Stimulated activated CD4-positive, alpha-beta T cell treated with anti-CD3 and anti-CD28 coated beads, TNF-alpha, amount 100 ng/mL, for 1 hour (primary cell): ENCODE data around the gene SESN3.
"Not testable (repeated sequence)": the region's sequence is repeated elsewhere in the genome, so short reads cannot be mapped to it uniquely, and the experiment has no call there.

ENCODE experiments used
- DNase-seq, 3 donors: peaks; one replicate each; pipeline ENCODE4 v3.0.0-alpha.2; 2020; ENCODE audit warnings: low read depth in 3 of 3, low spot score in 1 of 3

The SESN3 gene

DNA sequence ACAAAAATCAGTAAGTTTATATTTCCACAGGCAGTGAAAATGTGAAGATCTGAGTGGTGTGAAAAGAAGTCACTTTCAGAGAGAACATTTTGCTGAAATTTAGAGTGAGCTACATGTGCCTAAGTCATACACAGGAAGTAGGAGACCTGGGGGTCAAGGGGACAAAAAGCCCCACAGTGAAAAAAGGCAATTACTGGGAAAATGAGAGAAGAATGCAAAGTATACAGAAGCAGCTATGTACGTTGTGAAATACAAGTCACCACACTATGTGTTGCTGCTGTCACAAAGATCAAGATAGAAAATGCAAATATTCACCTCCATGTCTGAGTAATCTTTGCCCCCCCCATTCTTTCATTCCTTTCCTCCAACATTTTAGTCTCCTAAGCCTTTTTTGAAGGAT is 21.6 kb upstream of the SESN3 start:
- no peak for DNase-seq

DNA sequence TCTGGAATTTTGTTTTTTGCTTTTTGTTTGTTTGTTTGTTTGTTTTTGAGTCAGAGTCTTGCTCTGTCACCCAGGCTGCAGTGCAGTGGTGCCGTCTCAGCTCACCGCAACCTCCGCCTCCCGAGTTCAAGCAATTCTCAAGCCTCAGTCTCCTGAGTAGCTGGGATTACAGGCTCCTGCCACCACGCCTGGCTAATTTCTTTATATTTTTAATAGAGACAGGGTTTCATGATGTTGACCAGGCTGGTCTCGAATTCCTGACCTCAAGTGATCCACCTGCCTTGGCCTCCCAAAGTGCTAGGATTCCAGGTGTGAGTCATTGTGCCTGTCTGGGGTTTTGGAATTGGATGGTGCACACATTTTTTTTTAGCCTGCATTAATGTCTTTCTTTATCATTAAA is 20.9 kb upstream of the SESN3 start:
- DNase-seq: not testable (repeated sequence)

DNA sequence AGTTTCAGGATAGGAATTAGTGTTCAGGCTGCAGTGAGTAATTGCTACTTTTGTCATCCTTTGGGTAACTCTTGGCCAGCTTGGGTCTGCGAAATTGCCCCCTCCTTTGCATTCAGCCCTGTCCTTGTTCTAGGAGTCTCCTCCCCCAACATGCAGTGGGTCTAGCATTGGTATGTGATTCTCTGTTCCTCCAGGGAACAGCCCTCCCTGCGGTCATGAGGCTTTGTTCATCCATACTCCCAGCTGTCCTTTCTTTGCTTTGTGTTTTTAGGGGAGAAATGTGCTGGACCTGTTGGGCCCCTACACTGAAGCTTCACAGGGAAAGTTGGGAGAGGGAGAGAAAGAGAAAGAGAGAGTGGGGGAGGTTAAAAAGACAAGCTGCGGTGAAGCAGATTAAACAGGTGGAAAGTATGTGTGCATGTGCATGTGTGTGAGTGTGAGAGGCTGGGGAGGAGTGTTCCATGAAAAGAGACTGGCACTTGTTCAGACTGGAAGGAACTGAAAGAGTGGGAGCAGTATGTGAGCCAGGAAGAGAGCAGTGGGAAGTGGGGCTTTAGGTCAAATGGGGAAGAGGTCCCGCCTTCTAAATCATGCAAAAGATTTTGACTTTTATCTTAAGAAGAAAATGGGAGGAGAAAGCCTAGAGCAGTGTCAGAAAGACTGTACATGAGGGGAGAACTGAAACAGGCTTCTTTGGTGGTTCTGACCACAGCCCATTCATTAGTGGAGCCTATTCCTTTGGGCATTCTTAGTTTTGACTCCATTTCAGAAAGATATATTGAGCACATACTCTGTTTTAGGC is 17.9 kb upstream of the SESN3 start:
- DNase-seq: no peak

DNA sequence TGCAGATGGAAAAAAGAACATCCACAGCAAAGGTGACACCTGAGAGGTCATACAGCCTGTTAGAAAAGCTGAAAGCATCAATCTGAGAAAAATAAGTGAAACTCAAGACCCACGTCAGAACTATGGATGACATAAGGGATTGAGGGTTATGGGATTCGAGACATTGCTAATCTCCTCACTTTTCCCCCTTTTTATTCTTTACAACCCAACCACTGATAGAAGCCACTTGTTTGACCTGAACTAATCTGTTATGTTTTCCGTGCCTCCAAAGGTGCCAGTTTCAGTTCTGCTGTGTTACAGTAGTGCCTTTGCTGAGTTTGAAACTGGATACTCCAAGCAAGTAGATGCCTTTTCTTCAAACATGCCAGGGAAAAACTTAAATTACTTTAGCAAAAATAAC is 16.9 kb upstream of the SESN3 start:
- DNase-seq: no peak

DNA sequence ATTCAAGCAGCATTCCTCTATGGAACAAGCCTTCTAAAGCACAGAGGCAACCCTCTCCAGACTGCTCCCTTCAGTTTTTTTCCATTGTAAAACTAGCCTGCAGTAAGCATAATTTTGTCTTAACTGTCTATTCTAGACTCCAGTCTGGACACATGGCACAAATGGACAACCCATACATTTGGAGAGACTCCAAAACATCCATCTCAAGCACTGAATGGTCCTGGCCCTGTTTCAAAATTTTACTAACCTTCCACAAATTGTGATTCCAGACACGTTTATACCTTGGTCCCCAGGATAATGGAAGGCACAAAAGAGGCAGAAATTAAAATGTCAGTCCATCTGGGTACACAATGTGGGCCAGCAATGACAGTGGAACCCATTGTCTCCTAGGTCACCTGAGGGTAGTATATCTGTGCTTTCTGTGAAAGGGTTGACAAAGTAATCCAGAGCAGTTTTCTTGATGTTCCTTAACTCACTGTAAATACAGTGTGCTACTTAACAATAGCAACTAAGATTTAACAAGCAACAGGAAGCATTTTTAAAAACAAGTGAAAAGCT is 16.2 kb upstream of the SESN3 start:
- no peak for DNase-seq

DNA sequence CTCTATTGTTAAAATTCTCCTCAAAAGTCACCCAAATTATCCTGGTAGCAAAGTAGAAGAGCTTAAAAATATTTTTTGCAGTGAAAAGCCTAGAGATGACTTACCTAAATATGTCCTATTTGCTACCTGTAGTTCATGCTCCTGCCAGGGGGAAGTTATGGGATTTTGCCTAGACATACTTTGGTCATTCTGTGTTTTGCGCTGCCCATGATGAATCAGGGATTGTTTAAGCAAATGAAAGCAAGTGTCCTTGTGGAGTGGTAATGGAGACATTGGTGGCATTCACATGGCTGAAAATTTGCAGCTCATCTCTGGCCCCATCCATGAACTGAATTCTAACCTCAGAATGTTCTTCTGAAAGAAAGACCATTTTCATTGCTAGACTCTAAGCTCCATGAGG is 14.6 kb upstream of the SESN3 start:
- no peak for DNase-seq

DNA sequence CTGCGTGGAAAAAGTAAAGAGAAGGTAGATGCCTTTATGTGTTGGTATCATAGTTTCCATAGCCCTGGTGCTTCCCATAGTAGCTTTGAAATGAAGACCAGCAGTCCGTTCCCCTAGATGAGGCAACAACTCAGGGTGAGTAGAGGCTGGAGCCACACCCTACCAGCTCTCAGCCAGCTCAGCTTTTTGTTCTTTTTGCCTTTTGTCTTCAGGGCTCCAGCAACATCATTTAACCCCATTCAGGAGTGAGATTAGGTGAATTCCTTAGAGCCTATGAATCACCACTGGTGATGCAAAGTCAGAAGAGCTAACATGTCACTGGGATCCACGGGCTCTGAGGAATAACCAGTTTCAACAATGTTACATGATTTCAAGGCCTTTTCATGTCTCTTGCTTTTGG is 14.0 kb upstream of the SESN3 start:
- DNase-seq: no peak

DNA sequence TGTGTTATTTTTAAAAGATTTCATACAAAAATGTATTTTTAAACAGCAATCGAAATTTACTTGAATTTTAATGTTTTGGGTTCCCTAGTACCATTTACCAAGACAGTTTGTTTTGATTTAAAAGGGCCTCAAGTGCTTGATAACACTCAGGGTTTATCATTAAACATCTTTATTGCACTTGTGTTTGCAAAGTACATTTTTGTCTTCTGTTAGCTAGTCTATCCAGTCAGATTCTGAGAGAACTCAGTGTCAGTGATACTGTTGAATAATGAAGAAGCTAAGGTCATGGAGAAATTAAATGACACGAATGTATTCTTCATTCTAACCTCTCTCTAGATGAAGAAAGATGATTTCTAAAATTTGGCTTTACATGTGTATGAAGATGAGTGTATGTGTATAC is 12.7 kb upstream of the SESN3 start:
- no peak for DNase-seq

DNA sequence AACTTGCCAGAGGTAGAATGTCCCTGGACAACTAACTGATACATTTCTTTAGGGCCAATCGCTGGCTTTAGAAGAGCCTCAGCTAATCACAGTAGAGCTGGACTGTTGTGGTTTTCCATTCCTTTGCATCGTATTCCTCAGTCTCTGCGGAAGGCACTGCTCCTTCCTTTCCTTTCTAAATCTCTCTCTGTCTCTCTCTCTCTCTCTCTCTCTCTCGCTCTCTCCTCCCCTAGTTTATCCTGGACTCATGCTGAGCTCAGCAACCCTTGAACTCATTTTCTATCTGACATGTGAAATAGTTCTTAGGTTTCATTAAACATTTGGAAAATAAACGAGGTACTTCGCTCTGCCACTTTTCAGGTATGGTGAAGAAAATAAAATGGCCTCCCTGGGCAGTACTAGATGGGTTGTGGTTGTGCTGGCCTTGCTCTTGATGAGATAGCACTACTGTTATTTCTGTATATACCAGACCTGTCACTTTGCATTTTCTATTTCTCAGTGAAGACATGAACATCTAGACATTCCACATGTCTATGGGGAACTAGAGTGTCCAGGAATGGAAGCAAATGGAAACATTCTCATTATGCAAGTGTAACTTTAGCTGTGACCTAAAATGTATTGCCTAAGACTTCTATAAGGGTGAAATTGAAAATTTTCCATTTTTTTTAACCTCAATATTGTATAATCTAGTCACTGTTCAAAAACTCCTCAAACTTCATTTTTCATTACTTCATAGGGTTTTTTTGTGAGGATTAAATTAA is 12.0 kb upstream of the SESN3 start:
- no peak for DNase-seq

DNA sequence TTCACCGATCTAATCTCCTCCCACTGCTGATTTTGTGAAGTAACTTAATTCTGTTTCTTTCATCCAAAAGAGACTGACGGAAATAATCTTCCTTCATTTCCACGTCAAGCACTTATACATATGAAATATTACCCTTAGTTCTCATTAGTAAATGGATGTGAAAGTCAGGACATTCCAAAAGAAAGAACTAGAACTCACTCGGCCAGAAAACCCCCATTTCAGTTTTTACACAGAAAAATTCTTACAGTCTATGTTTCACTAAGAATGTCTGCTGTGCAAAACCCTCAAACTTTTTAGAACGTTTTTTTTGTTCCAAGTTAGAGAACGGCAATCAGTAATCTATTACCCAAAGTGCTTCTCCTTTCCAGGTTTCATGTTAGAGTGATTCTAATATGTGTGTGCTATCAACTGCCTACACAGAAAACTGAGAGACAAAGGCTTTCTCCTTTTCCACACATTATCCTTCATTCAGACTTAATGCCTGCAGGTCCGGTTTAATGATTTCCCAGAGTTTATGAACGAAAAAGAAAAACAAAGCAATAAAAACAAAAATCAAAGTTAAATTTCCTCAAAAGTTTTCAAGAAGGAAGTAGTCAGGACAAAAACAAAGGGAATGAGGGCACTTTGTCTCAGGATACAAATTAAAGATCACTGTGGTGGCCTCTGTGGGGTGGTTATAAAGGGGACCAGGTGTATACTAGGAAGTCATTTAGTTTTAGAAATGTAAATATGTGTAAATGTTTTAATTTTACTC is 11.3 kb upstream of the SESN3 start:
- DNase-seq: no peak

DNA sequence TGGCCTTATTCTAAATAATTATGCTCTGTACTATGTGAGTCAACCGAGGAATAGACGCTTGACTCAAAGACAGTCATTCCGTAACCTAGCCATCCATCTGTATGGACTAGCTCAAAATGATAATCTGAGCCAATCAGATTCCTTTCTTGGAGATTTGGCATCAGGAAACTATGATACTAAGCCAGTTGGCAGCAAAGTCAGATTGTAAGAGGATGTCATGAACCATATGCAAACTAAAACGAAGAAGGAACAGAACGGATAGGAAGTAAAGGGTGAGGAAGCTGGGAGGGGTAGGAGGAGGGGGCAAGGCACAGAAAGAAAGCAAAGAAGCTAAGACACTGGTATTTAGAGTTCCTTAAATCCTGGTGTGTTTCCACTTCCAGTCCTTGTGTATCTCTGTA is 10.7 kb upstream of the SESN3 start:
- no peak for DNase-seq

DNA sequence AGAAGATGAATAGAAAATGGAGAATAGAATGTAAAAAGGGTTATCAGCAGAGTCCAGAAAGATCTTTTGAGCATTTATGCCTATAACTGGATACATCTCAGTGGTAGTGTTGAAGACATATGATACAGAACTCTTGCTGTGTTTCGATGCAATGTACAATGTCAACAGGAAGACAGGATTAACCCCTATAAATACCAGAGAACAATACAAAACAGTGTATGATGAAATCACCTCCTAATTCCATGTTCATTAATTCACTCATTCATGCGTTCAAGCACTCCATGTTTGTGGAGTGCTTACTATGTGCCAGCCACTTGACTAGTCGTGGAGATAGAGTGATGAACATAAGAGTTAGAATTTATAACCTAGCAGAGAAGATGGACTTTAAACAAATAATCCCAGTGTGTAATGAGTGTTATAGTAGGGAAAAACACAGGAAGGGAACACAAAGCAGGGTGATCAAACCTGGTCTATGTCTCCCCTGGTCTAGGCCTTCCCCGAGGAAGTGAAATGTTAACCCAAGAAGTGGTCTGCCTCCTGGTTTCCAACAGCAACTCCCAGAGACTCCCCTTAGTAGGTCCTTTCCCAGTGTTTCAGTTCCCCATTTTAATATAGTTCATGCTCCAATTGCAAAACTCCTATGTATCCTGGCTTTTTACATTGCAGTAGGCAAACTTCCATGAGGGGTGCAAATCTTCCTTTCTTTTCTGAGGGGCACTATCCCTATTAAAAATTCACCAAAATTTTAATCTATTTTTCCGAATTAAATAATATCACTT is 9.1 kb upstream of the SESN3 start:
- DNase-seq: no peak

DNA sequence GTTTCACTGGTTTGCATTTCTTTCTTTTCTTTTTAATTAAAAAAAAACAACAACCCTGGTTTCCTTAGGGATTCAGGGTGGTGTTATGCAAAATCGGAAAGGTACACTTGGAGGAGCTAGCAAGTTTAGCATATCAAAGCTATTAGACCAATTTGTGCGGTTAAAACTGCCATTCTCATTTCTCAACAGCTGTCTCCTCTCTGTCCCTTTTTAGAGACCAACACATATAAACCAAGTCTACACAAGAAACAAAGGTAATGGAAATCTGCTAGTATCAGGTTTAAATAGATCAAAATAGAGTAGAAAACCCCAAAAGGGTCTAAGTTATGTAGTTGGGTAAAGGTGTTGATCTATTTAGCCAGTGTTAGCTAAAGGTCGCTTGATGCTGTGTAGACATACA is 1.7 kb upstream of the SESN3 start:
- no peak for DNase-seq

DNA sequence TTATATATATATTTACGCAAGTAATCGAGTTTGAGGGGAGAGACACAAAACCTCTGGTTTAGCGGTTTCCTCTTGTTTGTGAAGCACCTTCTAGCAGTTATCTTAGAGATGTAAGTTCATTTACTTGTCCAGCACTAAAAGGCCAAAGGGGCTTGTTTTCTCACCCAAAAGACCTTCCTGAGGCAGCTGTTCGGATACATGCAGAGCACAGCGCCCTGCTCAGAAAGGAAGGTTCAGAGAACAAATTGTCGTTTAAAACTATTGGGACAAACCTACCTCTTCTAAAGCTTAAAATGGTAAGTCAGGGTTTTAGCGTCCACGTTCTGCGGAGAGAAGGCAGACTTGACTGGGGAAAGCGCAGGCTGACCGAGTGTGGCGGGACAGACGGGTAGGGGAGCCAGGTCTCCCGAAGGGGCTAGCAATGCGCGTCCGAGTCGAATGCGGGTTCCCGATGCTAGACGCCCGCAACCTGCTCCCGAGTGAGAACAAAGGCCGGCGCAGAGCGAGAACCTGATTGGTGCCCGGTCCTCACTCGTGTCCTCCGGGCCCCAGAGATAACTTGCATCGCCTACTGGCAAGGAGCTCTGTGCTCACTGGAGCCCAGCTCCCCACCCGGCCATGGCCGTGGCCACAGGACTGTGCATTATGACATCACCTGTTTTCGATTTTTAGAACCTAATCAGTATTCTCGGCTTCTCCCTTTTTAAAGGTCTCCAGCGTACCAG is 1.0 kb upstream of the SESN3 start:
- peak in 2 of 3 donors; percentile 34 to 38 for DNase-seq

DNA sequence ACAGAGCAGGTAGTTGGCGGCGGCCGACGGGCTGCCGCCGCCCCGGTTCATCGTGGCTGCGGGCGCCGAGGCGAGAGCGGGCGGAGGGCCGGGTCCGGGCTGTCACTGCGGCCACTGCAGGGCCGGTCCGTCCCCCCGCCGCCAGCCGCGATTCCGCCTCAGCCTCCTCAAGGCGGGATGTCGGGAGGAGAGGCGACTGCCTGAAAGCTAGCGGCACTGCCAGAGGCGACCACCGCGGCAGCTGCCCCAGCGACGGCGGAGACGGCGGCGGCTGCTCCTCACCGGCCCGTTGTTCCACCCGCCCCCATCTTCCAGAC is 234 bp downstream of the SESN3 start:
- DNase-seq: no peak

DNA sequence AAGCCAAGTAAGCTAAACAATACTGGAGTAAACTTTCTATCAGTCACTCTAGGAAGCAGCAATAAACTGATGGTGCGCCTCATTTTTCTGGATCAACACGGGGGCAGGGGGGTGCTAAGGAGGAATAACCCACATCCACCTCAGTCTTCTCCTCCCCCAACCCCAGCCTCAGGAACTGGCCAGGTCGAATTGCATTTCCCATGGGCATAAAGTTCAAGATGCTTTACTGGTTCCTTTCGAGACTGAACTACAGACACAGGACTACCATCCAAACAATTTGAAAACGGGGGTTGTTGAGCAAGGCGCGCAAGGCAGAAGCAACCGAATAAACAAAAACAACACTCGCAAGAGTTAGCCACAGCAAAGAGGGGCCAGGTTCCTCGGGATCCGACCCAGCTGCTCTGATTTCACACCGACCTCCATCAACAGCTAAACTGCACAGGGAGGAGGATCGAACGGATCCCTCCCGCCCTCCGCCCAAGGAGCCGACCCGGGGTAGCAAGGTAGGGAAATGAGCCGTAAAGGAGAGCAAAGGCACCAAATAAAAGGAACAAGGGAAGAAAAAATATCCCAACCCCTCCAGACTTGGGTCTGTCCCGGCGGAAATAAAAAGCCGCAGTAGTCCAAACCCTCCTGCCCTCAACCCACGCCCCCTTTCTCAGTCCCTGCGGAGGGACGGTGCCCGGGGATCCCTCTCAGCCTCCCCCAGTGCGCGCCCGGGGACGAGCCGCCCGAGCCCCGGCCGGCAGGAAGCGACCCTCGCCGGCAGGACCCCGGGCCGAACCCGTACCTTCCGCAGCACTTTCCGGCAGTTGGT is 801 bp downstream of the SESN3 start:
- peak in 1 of 3 donors; percentile 10 for DNase-seq

DNA sequence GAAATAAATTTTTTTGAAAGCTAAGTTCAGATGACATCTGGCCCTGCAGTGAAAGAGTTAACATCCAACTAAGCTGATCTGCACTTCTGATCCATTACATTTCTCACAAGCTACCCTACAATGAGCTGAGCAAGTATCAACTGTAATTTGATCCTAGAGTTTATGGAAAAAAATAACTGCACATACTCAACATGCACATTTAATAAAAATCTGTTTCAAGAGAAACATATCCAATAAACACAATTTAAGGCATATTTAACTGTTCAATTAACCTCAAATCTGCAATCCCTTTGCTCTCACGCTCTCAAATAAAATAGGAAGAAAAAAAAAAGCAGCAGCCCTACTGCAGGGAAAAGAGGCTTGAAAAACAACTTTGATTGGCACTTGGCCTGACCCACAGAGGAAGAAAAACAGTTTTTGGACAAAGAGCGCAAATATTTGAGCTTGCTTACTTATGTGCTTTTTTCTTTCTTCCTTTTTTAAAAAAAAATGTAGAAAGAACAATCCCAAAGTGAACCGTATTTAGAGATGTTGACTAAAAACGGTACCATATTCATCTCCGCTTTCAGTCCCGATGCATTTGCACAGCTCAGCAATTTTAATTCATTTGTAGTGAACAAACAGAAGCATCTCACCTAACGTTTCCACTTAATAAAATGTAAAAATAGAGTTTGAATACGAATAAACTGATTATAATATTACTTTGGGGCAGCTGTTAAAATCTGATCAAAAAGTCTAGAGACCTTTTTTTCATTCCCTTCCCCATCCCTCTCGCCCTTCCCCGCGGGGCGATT is 1.6 kb downstream of the SESN3 start:
- no peak for DNase-seq

DNA sequence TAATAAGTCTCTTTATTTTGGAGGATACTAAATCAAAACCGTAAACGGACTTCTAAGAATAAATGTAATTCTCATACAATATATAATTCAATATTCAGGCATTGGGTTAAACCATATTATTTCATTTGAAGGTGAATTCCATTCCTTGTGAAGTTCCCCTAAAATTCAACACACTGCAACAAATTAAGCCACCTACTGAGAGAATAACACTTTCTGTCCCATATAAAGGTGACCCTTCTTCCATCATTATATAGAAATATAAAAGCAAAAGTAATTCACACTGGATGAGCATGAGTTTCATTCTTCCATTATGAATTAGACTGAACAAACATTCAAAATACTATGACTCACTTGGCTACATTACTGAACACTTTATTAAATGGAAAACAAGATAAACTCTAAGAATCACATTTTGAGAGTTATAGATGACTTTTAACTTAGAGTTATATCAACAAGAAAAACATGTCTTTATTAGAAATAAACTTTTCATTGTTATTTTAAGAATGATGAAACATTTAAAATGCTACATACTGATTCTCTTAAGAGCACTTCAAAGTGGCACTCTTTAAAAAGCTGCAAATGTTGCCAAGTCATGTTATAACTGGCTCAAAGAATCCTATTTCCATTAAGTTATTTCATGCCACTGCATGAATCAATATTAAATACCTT is 2.8 kb downstream of the SESN3 start:
- no peak for DNase-seq
